Smooth muscle cell (in vitro differentiated cells): ENCODE results near the gene MTUS2. TPM values are rescaled to one million over a fixed set of nuclear protein-coding genes. Genes with fewer than 3 reads are reported as not detected.

Experiments used
- DNase-seq: peaks from one replicate; lab custom pipeline; 2025; ENCODE audit not compliant: unreplicated experiment; lab: John Stamatoyannopoulos, UW
- H2AFZ ChIP-seq: fragments of 200-600 bp; sonication (generic); 2 replicates; pipeline ENCODE4 v1.6.0; 2016; ENCODE audit warnings: antibody characterized with exemption, low read depth, mild to moderate bottlenecking
- H3F3A ChIP-seq: fragments of 200-600 bp; sonication (generic); 2 replicates; pipeline ENCODE4 v1.6.0; 2017; ENCODE audit warnings: antibody characterized with exemption, low read depth
- H3K27ac ChIP-seq: fragments of 200-600 bp; sonication (generic); 2 replicates; pipeline ENCODE4 v1.5.1; 2016; ENCODE audit warnings: low read depth, mild to moderate bottlenecking
- H3K27me3 ChIP-seq: fragments of 200-600 bp; sonication (generic); 2 replicates; pipeline ENCODE4 v1.6.1; 2016; ENCODE audit warnings: low read depth, mild to moderate bottlenecking
- H3K36me3 ChIP-seq: fragments of 200-600 bp; sonication (generic); 2 replicates; pipeline ENCODE4 v1.5.1; 2016; ENCODE audit warnings: low read depth
- H3K4me1 ChIP-seq: fragments of 200-600 bp; sonication (generic); 2 replicates; pipeline ENCODE4 v1.5.1; 2016; ENCODE audit warnings: low read depth
- H3K4me2 ChIP-seq: fragments of 200-600 bp; sonication (generic); 2 replicates; pipeline ENCODE4 v1.6.0; 2016; ENCODE audit warnings: mild to moderate bottlenecking
- H3K4me3 ChIP-seq: fragments of 200-600 bp; sonication (generic); 2 replicates; pipeline ENCODE4 v1.5.1; 2016; ENCODE audit warnings: mild to moderate bottlenecking
- H3K79me2 ChIP-seq: fragments of 200-600 bp; sonication (generic); 2 replicates; pipeline ENCODE4 v1.6.0; 2016; ENCODE audit warnings: low read depth, mild to moderate bottlenecking
- H3K9ac ChIP-seq: fragments of 200-600 bp; sonication (generic); 2 replicates; pipeline ENCODE4 v1.6.0; 2016; ENCODE audit warnings: low read depth
- H3K9me3 ChIP-seq: fragments of 200-600 bp; sonication (generic); replicated peaks from 2 replicates; pipeline ENCODE4 v1.5.1; 2016; ENCODE audit warnings: low read depth
- H4K20me1 ChIP-seq: fragments of 200-600 bp; sonication (generic); 2 replicates; pipeline ENCODE4 v1.6.0; 2016; ENCODE audit warnings: low read depth
- WGBS: methylation state at CpG from one replicate; pipeline ENCODE4 v1.1.7; 2016; ENCODE audit warnings: low lambda C conversion rate; 5-methylcytosine and 5-hydroxymethylcytosine counted together
- polyA plus RNA-seq: library from polyadenylated mRNA; unstranded; fragments of >200 nt; fragmentation: Nextera tagmentation; extraction: Ambion mirVana; gene quantifications from 2 replicates; pipeline ENCODE4 v1.2.1, GENCODE V29; 2016
- total RNA-seq: library from RNA; depleted of rRNA; stranded (reverse); fragments of >200 nt; gene quantifications from 2 replicates; pipeline ENCODE4 v1.2.3, GENCODE V29; 2014
- TF ChIP-seq, protein P1 (sequence below): fragments of 200-600 bp; sonication (generic); IDR thresholded peaks from 2 replicates; pipeline ENCODE4 v1.5.1; 2017; ENCODE audit warnings: borderline replicate concordance, mild to moderate bottlenecking, antibody characterized with exemption; ENCODE audit not compliant: insufficient read depth, poor library complexity, severe bottlenecking

MTUS2 gene
- total and polyA plus RNA-seq, 2 experiments from 2014 or later, result 0.06 to 0.63 TPM

DNA sequence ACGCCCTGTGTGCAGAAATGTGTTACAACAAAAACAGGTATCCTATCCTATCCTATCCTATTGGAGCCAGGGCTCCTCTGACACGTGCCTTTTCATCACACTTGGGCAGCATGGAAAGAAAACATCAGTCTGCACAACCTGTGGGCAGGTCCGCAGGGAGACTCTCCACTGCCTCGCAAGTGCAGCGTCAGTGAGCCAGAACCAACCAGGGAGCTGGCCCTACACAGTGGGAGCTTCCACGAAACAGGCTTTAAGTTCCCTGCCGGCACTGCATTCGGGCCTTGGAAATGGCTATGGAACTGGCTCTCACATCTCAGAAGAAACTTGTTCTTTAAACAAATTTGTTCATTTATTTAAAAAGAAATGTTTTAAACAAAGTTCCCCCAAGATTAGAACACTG is 725.8 kb downstream of the MTUS2 start:
- no peaks in the 10 kb centered on the region for H3K4me1 ChIP-seq
- 96% methylated on average over 8 of the region's 8 CpGs for WGBS
- TF ChIP-seq, protein P1, sequence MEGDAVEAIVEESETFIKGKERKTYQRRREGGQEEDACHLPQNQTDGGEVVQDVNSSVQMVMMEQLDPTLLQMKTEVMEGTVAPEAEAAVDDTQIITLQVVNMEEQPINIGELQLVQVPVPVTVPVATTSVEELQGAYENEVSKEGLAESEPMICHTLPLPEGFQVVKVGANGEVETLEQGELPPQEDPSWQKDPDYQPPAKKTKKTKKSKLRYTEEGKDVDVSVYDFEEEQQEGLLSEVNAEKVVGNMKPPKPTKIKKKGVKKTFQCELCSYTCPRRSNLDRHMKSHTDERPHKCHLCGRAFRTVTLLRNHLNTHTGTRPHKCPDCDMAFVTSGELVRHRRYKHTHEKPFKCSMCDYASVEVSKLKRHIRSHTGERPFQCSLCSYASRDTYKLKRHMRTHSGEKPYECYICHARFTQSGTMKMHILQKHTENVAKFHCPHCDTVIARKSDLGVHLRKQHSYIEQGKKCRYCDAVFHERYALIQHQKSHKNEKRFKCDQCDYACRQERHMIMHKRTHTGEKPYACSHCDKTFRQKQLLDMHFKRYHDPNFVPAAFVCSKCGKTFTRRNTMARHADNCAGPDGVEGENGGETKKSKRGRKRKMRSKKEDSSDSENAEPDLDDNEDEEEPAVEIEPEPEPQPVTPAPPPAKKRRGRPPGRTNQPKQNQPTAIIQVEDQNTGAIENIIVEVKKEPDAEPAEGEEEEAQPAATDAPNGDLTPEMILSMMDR, result no peak
- H3K9ac ChIP-seq, result no peak overlapping the region
- H3K79me2 ChIP-seq, result peaks cover 69% of the 10 kb centered on the region
- no peaks in the 10 kb centered on the region for H3K36me3 ChIP-seq
- no peak overlapping the region for H2AFZ ChIP-seq
- DNase-seq, result no peak
- H3K27ac ChIP-seq, result no peak overlapping the region
- peaks cover 78% of the 10 kb centered on the region for H4K20me1 ChIP-seq
- no peaks in the 10 kb centered on the region for H3K27me3 ChIP-seq
- no peaks in the 10 kb centered on the region for H3K9me3 ChIP-seq
- H3K4me2 ChIP-seq, result no peak overlapping the region
- H3K4me3 ChIP-seq, result no peak overlapping the region
- peaks cover 4% of the 10 kb centered on the region for H3F3A ChIP-seq

GRCh38 chr13:29546662-29547061 is 726.5 kb downstream of the MTUS2 start:
- H4K20me1 ChIP-seq, result peaks cover 74% of the 10 kb centered on the region
- DNase-seq, result no peak
- H3K4me2 ChIP-seq, result peak overlapping the region; percentile 12
- no peak overlapping the region for H2AFZ ChIP-seq
- no peak overlapping the region for H3K4me3 ChIP-seq
- TF ChIP-seq, protein P1, result no peak
- H3K27ac ChIP-seq, result peak overlapping the region; percentile 2
- WGBS, result 89% methylated on average over 8 of the region's 8 CpGs
- H3K9ac ChIP-seq, result no peak overlapping the region
- H3K36me3 ChIP-seq, result no peaks in the 10 kb centered on the region
- no peaks in the 10 kb centered on the region for H3K4me1 ChIP-seq
- no peaks in the 10 kb centered on the region for H3K27me3 ChIP-seq
- no peaks in the 10 kb centered on the region for H3K9me3 ChIP-seq
- peaks cover 62% of the 10 kb centered on the region for H3K79me2 ChIP-seq
- peaks cover 4% of the 10 kb centered on the region for H3F3A ChIP-seq

- H3K9ac ChIP-seq, result no peak overlapping the region
- WGBS, result 26% methylated on average over 7 of the region's 7 CpGs
- peak overlapping the region; percentile 12 for H3K4me2 ChIP-seq
- DNase-seq, result no peak
- peaks cover 4% of the 10 kb centered on the region for H3F3A ChIP-seq
- H3K9me3 ChIP-seq, result no peaks in the 10 kb centered on the region
- H3K36me3 ChIP-seq, result no peaks in the 10 kb centered on the region
- H3K27me3 ChIP-seq, result no peaks in the 10 kb centered on the region
- H3K27ac ChIP-seq, result peak overlapping the region; percentile 2
- TF ChIP-seq, protein P1, result no peak
- H3K79me2 ChIP-seq, result peaks cover 61% of the 10 kb centered on the region
- peaks cover 76% of the 10 kb centered on the region for H4K20me1 ChIP-seq
- H2AFZ ChIP-seq, result no peak overlapping the region
- H3K4me1 ChIP-seq, result no peaks in the 10 kb centered on the region
- no peak overlapping the region for H3K4me3 ChIP-seq
Measured at GRCh38 chr13:29547153-29547552, 727.0 kb downstream of the MTUS2 start.

- Histone ChIP-seq H3K9ac (peak overlapping the region; percentile 23), H3K9me3 (no peaks in the 10 kb centered on the region), H3K27me3 (no peaks in the 10 kb centered on the region), H3K4me1 (no peaks in the 10 kb centered on the region), H4K20me1 (peaks cover 76% of the 10 kb centered on the region), H3K27ac (peak overlapping the region; percentile 50), H3F3A (peaks cover 4% of the 10 kb centered on the region), H3K36me3 (no peaks in the 10 kb centered on the region), H3K79me2 (peaks cover 62% of the 10 kb centered on the region), H2AFZ (no peak overlapping the region), H3K4me3 (no peak overlapping the region), H3K4me2 (peak overlapping the region; percentile 14)
- TF ChIP-seq, protein P1, result no peak
- WGBS, result 56% methylated on average over 7 of the region's 7 CpGs
- no peak for DNase-seq
Measured at GRCh38 chr13:29548722-29549121, 728.6 kb downstream of the MTUS2 start.
